GM12878 (cell line): ENCODE measurements around the gene CYB5RL.

Experiments
- POLR2A ChIP-seq: IDR thresholded peaks from 2 replicates; pipeline ENCODE4 v1.6.1; 2011; ENCODE audit warnings: low read depth, mild to moderate bottlenecking, low read length
- RAD21 ChIP-seq: IDR thresholded peaks from 2 replicates; pipeline ENCODE4 v1.6.1; 2011; ENCODE audit warnings: mild to moderate bottlenecking, low read depth, low read length, moderate library complexity; ENCODE audit not compliant: insufficient read depth
- RUNX3 ChIP-seq: IDR thresholded peaks from 2 replicates; pipeline ENCODE4 v1.6.1; 2012; ENCODE audit warnings: low read length, inconsistent platforms

- TF ChIP-seq RAD21: no peak
- TF ChIP-seq RUNX3: no peak
- TF ChIP-seq POLR2A: no peak
Measured at GRCh38 chr1:54159733-54160316, 40.0 kb downstream of the CYB5RL start.
